ENCODE data around the gene CMTM4.
"Not testable (repeated sequence)": the region's sequence is repeated elsewhere in the genome, so short reads cannot be mapped to it uniquely, and the experiment has no call there.

The CMTM4 gene

GRCh38 chr16:66639091-66639885, 57.3 kb downstream of the CMTM4 start:
- no peak for DNase-seq

- no peak for DNase-seq
Measured at GRCh38 chr16:66637806-66638205, 58.7 kb downstream of the CMTM4 start.

GRCh38 chr16:66636199-66636598, 60.3 kb downstream of the CMTM4 start:
- DNase-seq: no peak

- no peak for DNase-seq
Measured at GRCh38 chr16:66635406-66635805, 61.1 kb downstream of the CMTM4 start.

GRCh38 chr16:66634527-66635196, 61.9 kb downstream of the CMTM4 start:
- no peak for DNase-seq

GRCh38 chr16:66631558-66631957, 65.0 kb downstream of the CMTM4 start:
- not testable (repeated sequence) for DNase-seq

- DNase-seq: not testable (repeated sequence)
Measured at GRCh38 chr16:66630561-66631260, 65.8 kb downstream of the CMTM4 start.

GRCh38 chr16:66629856-66630255, 66.7 kb downstream of the CMTM4 start:
- no peak for DNase-seq

- DNase-seq: not testable (repeated sequence)
Measured at GRCh38 chr16:66627611-66628378, 68.7 kb downstream of the CMTM4 start.

GRCh38 chr16:66623755-66624154, 72.8 kb downstream of the CMTM4 start:
- no peak for DNase-seq

GRCh38 chr16:66622863-66623262, 73.7 kb downstream of the CMTM4 start:
- no peak for DNase-seq

- DNase-seq: no peak
Measured at GRCh38 chr16:66621973-66622372, 74.6 kb downstream of the CMTM4 start.

GRCh38 chr16:66620429-66620795, 76.1 kb downstream of the CMTM4 start:
- DNase-seq: no peak

- no peak for DNase-seq
Measured at GRCh38 chr16:66619534-66620428, 76.8 kb downstream of the CMTM4 start.

GRCh38 chr16:66618588-66619375, 77.8 kb downstream of the CMTM4 start:
- no peak for DNase-seq

- DNase-seq: no peak
Measured at GRCh38 chr16:66617728-66618127, 78.8 kb downstream of the CMTM4 start.

- no peak for DNase-seq
Measured at GRCh38 chr16:66617010-66617434, 79.5 kb downstream of the CMTM4 start.

- no peak for DNase-seq
Measured at GRCh38 chr16:66616592-66616991, 80.0 kb downstream of the CMTM4 start.

GRCh38 chr16:66616169-66616568, 80.4 kb downstream of the CMTM4 start:
- no peak for DNase-seq

- no peak for DNase-seq
Measured at GRCh38 chr16:66614161-66614802, 82.3 kb downstream of the CMTM4 start.
